Activated CD4-positive, CD25-positive, alpha-beta regulatory T cell treated with anti-CD3 and anti-CD28 coated beads, Interleukin-2, amount 50 U/mL, for 24 hours (primary cell): Measurements from ENCODE around the gene SEZ6.

Experiments
- ATAC-seq, 2 donors: fragments of 150-1000 bp; cut with Tn5 transposase; one replicate each; pipeline ENCODE4 v1.10.0; 2021; ENCODE audit warnings: mild to moderate bottlenecking in 1 of 2, moderate library complexity in 1 of 2

SEZ6 gene

GRCh38 chr17:28974451-28974850 is 31.4 kb downstream of the SEZ6 start:
- ATAC-seq: no peak

- ATAC-seq: no peak
Measured at GRCh38 chr17:28973425-28973824, 32.4 kb downstream of the SEZ6 start.

- no peak for ATAC-seq
Measured at GRCh38 chr17:28972437-28972836, 33.4 kb downstream of the SEZ6 start.

GRCh38 chr17:28970879-28971278 is 35.0 kb downstream of the SEZ6 start:
- ATAC-seq: no peak

- no peak for ATAC-seq
Measured at GRCh38 chr17:28969706-28970393, 36.0 kb downstream of the SEZ6 start.

GRCh38 chr17:28968914-28969295 is 36.9 kb downstream of the SEZ6 start:
- ATAC-seq: no peak

- no peak for ATAC-seq
Measured at GRCh38 chr17:28968231-28968913, 37.5 kb downstream of the SEZ6 start.

- no peak for ATAC-seq
Measured at GRCh38 chr17:28967221-28968135, 38.4 kb downstream of the SEZ6 start.

- ATAC-seq: no peak
Measured at GRCh38 chr17:28963841-28964240, 42.0 kb downstream of the SEZ6 start.

- ATAC-seq: no peak
Measured at GRCh38 chr17:28963055-28963611, 42.7 kb downstream of the SEZ6 start.

GRCh38 chr17:28961391-28961790 is 44.4 kb downstream of the SEZ6 start:
- ATAC-seq: no peak

- no peak for ATAC-seq
Measured at GRCh38 chr17:28960256-28961061, 45.4 kb downstream of the SEZ6 start.

GRCh38 chr17:28959471-28959871 is 46.4 kb downstream of the SEZ6 start:
- ATAC-seq: no peak

- ATAC-seq: no peak
Measured at GRCh38 chr17:28958820-28959455, 46.9 kb downstream of the SEZ6 start.

GRCh38 chr17:28957992-28958355 is 47.9 kb downstream of the SEZ6 start:
- ATAC-seq: no peak

GRCh38 chr17:28957277-28957991 is 48.4 kb downstream of the SEZ6 start:
- ATAC-seq: no peak

- no peak for ATAC-seq
Measured at GRCh38 chr17:28956861-28957260, 49.0 kb downstream of the SEZ6 start.

GRCh38 chr17:28956112-28956511 is 49.7 kb downstream of the SEZ6 start:
- ATAC-seq: no peak

- no peak for ATAC-seq
Measured at GRCh38 chr17:28955408-28955807, 50.4 kb downstream of the SEZ6 start.

GRCh38 chr17:28954886-28955285 is 50.9 kb downstream of the SEZ6 start:
- ATAC-seq: no peak

GRCh38 chr17:28953444-28954118 is 52.3 kb downstream of the SEZ6 start:
- ATAC-seq: no peak
